HG03060 (cell line): Measurements from ENCODE around the gene FOXP4.

Experiments used
- ATAC-seq: cut with Tn5 transposase; IDR thresholded peaks from one replicate; pipeline ENCODE4 v1.9.1; 2021; ENCODE audit warnings: low read depth, moderate number of reproducible peaks; ENCODE audit not compliant: unreplicated experiment

Gene FOXP4

DNA sequence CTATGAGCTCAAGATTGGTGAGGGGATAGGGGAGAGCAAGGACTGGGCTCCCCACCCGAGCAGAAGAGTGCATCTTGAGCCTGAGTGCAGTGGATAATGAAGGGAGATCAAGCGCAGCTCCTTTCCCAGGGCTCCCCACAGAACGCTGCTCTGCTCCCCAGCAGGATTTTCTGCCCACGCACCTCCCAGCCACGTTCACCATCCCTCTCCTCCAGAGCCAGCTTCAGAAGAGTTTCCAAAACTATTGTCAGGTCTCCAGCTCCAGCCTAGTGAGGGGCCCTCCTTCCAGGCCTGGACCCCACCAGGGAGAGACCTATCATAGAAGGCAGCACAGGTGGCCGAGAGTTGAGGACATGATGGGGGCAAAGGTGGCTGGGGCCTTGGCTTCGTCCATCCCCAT lies 34.5 kb downstream of the FOXP4 start:
- ATAC-seq, result no peak

GRCh38 chr6:41581381-41581991 lies 35.3 kb downstream of the FOXP4 start:
- no peak for ATAC-seq

DNA sequence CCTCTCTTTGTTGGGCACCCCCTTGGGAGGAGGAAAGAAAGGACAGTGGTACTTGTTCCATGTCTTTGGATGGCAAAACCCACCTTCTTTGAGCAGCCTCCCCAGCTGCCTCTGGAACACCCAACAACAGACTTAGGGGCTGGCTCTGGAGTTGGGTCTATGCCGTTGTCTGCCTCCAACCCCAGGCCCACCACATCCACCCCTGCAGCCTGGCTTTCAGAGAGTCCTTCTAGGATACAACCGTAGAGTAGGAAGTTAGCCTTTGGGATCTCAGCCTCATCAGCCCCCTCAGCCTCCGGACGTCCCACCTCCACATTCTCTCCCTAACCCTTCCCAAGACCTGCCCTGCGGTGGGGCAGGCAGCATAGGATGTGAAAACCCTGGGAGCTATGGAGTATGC lies 36.4 kb downstream of the FOXP4 start:
- no peak for ATAC-seq

DNA sequence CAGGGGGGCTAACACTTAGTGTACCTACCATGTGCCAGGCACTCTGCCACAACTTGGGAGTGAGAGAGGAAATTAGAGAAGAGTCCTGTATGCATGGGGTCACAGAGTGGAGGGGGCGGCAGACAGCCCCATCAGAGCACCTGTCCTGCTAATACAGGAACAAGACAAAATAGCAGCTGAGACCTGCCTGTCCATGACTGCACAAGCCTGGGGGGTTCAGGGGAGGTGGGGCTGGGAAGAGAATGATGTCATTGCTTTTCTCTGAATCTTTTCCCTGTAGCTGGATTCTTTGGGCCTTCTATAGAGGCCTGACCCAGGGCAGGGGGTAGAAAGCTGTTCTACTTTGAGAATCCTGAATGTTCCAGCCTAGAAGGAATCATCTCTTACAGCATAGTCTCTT lies 37.4 kb downstream of the FOXP4 start:
- ATAC-seq, result no peak

DNA sequence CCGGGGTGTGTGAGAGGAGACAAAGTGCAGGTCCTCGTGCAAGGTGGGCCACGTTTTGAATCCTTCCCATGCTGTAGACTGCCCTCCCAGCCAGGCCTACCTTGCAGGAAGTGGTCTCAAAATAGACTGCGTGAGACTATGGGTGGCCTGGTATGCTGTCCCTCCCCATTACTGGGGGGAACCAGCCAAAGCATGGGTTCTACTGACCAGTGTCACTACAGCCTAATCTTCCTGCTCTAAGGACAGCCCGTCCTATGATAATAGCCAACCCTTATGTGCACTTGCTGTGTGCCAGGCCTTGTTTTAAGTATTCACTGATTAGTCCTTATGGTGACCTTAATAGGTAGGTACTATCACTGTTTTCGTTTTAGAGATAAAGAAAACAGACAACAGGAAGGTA lies 38.0 kb downstream of the FOXP4 start:
- no peak for ATAC-seq

- ATAC-seq, result no peak
Observed at GRCh38 chr6:41584668-41585205, 38.6 kb downstream of the FOXP4 start.

- no peak for ATAC-seq
Observed at GRCh38 chr6:41585605-41586004, 39.4 kb downstream of the FOXP4 start.

- ATAC-seq, result no peak
Observed at GRCh38 chr6:41586252-41587007, 40.2 kb downstream of the FOXP4 start.

DNA sequence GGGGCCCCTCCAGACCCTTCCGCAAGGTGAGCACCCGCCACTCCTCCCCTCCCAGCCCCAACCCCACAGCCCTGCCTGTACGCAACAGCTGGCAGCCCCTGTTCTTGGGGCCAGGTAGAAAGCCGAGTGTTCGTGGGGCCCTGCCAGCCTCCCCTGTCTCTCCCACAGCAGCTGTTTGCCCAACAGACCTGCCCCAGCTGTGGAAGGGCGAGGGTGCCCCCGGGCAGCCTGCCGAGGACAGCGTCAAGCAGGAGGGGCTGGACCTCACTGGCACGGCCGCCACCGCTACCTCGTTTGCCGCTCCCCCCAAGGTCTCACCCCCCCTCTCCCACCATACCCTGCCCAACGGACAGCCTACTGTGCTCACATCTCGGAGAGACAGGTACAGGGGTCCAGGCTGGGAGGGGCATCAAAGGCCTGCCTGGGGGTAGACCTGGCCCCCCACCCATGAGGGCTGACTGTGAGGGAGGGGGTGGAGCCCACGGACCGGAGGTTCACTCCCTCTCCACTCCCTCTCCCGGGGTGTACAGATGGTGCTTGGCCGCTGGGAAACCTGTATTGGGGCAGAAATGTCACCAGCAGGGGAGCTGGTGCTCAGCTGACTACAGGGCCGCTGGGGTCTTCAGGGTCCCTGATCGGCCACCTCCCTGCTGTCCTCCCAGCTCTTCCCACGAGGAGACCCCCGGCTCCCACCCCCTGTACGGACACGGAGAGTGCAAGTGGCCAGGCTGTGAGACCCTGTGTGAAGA lies 41.1 kb downstream of the FOXP4 start:
- ATAC-seq, result no peak

- no peak for ATAC-seq
Observed at GRCh38 chr6:41588111-41588510, 41.9 kb downstream of the FOXP4 start.

DNA sequence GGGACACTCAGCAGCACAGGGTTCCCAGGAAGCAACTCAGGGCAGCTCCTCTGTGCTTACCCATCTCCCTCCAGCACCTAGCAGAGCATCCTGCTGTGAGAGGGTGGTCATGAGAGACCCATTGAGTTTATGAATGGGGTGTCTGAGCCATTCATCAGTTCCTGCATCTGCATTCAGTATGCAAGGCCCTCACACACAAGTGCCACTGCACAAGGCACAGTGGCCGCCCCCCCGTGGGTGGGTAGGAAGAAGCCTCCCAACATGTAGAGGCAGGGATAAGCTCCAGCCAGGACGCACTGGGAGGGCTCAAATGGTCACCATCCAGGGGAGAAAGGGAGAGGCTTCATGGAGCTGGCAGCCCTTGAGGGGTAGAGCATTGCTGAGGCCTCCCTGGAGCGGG lies 43.0 kb downstream of the FOXP4 start:
- no peak for ATAC-seq

GRCh38 chr6:41589636-41590622 lies 43.7 kb downstream of the FOXP4 start:
- ATAC-seq, result no peak

DNA sequence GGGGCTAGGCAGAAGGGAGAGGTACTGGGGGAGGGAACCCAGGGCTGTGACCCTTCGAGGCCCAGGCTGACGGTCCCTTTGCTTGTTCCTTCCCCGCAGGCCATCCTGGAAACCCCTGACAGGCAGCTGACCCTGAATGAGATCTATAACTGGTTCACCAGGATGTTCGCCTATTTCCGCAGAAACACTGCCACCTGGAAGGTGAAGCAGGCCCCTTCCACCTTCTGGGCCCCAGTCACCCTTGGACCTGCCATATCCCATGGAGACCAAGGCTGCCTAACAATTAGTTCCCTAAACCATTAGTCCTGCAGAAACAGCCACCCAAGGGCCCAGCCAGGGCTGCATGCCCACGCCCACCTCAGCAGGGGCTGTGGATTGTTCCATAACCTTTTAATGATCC lies 44.9 kb downstream of the FOXP4 start:
- no peak for ATAC-seq

GRCh38 chr6:41591859-41592502 lies 45.8 kb downstream of the FOXP4 start:
- no peak for ATAC-seq

GRCh38 chr6:41593406-41593805 lies 47.2 kb downstream of the FOXP4 start:
- no peak for ATAC-seq

DNA sequence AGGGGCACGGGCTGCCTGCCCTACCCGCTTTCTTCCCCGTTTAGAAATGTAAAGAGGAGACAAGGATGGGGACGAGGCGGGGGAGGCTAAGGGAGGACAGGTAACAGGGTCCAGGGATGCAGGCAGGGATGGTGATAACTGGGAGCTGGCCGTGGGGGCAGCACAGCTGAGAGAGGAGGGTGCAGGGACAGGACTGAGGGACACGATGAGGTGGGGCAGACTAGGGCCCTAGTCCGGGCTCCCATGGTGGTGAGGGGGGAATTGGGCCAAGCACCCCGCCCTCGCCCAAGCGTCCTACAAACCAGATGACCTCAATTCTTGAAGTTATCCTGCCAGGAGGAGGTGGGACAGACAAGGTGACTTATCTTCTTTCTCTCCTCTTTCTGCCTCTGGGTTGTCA lies 47.7 kb downstream of the FOXP4 start:
- ATAC-seq, result no peak

- ATAC-seq, result no peak
Observed at GRCh38 chr6:41594326-41594725, 48.1 kb downstream of the FOXP4 start.

- no peak for ATAC-seq
Observed at GRCh38 chr6:41594766-41595165, 48.6 kb downstream of the FOXP4 start.

DNA sequence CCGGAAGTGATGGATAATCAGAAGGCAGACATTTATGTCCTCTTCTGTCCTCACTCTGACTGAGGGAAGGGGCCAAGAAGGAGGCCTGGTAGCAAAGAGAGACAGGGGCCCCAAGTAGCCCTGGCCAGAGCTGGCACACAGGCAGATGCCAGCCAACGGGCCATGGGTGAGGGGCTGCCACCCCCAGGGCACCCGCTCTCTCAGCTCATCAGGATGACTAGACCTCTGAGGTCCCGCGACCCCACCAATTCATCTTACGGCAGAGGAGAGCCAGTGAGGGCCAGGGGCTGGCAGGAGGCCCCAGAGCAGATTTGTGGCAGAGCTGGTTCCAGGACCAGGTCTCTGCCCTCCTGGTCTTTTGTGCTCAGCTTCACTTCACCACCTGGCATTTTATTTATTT lies 49.0 kb downstream of the FOXP4 start:
- ATAC-seq, result no peak
